NCI-H82 (cell line): Measurements from ENCODE around the gene GPRC5D.

Source experiments
- DNase-seq: peaks from one replicate; lab custom pipeline; 2025; lab: John Stamatoyannopoulos, UW

The GPRC5D gene

DNA sequence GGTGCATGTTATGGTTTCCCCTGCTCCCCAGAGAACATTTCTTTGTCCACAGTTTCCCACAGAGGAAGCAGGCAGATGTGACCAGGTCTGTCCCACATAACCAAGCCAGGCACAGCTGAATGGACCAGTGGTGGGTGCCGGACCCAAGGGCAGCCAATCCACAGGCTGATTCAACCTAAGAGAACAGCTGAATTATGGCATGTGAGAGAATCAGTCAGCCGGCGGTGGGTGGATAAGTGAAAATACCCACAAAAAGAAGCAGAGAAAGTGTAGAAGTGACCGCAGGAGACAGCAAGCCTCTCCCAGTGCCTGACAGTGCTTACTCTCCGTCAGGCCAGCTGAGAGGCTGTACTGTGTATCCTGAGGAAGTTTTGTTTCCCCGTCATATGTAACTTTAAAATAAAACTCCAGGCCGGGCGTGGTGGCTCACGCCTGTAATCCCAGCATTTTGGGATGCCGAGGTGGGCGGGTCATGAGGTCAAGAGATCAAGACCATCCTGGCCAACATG, 14.9 kb downstream of the GPRC5D start:
- DNase-seq = no peak

DNA sequence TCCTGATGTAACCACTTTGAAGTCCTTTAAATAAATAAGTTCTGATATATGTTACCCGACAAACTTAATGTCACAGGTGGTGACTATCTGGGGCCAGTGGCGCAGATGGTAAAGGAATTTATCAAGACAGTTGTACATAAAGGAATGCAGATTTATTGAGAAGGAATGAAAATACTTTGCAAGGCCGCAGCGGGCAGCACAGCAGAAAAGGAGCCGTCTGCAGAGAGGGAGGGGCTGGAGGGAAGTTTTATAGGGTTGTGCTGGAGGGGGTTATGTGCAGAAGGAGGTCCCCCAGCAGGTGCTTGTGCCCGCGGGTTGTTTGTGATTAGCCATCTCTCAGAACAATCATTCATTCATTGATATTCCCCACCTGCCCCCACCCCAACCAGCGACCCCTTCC, 17.4 kb downstream of the GPRC5D start:
- DNase-seq = no peak

DNA sequence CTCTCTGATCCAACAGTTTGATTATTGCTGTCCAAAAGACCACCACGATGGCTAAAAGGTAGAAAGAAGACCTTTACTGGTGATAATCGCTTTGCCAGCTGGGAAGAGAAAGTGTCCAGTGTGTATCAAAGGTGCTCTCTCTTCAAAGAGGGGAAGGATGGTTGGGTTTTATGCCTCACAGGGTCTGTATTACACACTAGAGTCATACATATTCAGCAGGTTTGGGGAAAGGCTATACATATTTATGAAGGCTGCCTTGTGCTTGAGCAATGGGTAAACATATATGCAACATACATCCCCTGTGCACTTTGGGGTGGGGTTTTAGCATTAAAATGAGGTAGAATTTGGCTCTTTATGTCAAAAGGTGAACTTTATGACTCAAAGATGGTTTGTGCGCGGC, 18.2 kb downstream of the GPRC5D start:
- DNase-seq = no peak

DNA sequence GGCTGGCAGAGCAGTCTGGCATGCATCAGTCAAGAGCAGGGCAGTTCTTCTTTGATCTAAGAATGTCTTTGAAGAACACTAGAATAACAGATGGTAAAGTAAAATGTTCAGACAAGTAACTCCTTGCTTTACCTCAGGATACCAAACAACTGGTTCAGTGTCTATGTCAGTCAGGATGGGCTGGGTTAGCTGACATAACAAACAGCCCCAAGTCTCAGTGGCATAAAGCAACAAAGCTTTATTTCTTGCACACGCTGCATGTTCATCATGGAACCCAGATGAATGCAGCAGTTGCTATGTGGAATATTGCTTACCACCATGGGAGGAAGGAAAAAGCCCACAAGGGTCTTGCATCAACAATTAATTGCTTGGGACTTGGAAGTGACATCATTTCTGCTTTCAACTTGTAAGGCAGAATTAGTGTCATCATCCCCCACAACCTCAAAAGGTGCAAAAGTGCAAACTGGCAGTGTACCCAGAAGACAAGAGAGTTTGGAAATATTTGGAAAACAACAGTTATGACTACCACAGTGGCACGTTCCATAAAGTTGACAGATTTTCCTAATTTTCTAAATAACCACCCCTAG, 21.2 kb downstream of the GPRC5D start:
- no peak for DNase-seq

DNA sequence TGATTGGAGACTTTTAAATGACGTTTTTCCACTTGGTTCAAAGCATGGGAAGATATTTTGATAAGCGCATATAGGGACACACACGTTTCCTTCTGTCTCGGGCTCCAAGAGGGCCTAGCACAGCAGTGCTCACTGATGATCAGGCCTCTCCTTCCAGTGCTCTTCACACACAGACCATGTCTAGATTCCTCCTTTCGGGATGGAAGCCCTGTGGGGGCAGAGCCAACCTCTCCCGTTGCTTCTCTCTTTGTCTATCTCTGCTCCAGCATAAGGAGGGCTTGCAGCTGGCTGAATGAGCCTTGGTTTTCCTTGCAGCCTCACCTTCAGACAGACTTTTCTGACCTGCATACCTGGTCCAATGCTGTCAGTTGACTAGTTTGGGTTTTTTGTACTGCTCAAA, 22.3 kb downstream of the GPRC5D start:
- no peak for DNase-seq

DNA sequence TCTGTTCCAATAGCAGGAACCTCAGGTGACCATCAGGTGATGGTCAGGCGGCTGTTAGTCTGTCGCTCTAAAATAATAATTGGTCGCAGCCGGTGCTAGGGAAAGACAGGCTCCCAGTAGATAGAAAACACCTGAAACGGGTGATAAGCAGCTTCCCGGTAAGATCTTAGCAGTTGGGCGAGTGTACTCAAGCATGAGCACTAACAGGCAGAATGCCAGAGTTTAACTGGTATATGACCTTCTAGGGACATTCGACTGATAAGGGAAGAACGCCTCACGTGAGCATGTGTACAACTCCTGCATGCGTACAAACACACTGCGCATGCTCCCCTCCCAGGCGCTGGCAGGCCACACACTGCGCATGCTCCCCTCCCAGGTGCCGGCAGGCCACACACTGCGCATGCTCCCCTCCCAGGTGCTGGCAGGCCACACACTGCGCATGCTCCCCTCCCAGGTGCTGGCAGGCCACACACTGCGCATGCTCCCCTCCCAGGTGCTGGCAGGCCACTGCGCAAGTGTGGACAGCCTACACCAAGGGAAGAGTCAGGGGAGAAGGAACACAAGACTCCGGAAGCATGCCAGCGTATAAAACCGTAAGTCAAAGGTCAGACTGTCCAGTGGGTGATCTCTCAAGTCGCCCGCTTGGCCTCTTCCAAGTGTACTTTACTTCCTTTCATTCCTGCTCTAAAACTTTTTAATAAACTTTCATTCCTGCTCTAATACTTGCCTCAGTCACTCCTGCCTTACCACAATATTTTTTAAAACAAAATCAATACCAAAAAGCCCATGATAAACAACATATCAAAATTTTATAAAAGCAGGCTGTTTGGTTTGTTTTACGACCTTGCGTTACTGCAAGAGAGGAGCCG, 24.5 kb downstream of the GPRC5D start:
- DNase-seq = no peak

DNA sequence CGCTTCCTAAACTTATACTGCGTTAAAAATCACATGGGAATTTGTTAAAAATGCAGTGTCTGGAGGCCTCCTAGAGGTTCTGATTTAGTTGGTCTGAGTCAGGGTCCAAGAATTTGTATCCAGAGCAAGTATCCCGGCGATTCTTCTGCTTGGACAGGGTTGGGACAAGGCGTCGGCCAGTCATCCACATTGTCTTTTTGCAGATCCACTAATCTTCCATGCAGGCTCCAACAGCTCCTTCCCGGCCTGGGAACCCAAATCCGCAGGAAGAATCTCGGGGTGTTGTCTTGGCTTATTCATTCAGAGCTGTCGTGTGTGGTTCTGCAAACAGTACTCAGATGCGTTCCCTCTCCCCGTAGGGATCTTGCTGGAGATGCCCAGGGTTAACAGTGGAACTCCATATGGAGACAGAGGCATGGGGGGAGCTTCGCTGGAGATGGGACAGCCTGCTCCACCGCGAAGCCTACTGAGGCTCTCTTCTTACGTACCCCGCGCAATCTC, 25.3 kb downstream of the GPRC5D start:
- DNase-seq = no peak

DNA sequence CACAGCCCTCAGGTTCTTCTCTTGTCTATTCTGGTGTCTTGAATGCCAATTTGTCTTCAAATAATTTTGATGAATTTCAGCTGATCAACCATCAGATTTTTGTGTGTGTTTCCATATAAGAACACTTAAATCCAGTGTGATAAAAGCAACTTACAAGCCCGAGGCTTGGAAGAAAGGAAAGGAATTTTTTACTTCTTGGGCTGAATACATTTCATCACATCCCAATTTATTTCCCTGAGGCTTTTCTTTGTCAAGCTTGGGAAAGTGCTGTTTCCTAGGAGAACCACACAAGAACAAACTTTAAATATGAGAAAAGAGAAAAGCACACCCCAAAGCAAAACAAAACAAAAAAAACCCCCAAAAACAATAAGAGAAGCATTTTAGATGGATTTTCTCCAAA, 26.6 kb downstream of the GPRC5D start:
- no peak for DNase-seq

DNA sequence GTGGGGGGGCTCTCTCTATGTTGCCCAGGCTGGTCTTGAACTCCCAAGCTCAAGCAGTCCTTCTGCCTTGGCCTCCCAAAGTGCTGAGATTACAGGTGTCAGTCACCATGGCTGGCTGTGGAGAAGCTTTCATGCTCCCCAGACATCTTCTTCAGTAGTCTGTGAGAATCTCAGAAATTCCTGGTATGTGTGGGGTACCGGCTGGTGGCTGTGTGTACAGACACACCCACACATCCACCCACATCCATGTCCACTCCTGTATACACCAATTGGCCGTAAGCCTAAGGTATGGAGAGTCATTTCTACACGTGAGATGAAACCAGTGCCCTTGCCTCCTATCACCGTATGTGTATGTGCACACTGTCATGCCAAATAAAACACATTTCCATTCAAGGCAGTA, 27.8 kb downstream of the GPRC5D start:
- DNase-seq = no peak

DNA sequence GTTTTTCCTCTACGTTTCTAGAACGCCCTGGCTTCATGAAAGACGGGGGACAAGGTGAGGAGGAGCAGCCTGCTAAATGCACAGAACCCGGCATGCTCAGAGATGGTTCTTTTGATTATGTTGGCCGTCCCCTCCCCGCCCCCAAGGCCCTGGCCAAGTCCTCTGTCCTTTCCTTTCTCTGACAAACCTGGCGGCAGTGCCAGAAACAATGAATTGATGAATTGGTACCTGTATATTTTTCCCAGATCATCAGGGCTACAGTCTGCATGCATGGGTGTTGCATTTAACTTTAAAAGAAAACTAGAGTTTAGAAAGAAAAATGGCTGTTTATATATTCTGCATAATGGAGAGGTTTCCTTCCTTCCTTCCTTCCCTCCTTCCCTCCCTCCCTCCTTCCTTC, 29.0 kb downstream of the GPRC5D start:
- DNase-seq = no peak

DNA sequence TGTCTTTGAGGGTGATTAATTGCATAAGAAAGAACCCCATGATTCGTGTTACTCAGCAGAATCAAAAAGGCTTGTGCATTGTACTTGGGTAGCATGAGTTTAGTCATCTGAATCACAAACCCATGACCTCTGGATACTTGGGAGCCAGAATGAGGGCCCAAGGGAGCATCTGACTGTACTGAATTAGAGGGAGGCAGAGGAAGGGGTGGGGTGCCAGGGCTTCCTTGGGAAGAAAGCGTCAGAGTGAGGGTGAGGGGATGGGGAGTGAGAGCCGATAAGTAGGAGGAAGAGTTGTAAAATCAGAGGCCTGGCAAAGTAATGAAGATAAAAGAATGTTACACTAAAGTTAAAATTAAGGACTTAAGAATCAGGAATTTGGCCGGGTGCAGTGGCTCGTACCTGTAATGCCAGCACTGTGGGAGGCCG, 29.8 kb downstream of the GPRC5D start:
- no peak for DNase-seq

DNA sequence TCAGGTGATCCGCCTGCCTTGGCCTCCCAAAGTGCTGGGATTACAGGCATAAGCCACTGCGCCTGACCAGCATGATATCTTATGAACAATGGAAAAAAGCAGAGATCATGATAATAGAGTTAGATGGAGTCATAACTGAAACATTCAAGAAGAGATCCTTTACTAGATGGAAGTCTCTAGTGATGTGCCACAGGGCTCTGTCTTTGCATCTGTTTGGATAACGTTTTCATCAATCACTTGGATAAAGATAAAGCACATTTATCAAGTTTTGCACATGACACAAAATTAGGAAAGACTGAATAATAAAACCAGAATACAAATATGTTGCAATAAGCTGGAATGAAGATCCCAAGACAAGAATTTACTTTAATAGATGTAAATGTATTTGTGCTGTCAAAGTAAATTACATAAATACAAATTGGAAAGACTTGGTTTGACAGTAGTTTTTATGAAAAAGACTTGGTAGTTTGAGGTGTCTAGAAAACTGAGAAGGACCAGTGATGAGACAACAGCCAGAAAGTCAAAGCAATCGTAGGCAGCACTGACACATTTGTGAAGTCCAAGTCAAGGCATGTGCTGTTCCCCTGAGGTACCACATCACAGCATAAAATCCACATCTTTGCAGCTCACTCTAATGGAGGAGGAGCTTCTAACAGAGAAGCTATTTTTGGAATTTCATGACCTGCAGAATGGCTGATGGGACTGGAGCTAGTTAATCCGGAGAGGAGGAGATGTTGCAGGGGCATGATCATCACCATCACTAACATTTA, 32.1 kb downstream of the GPRC5D start:
- no peak for DNase-seq

DNA sequence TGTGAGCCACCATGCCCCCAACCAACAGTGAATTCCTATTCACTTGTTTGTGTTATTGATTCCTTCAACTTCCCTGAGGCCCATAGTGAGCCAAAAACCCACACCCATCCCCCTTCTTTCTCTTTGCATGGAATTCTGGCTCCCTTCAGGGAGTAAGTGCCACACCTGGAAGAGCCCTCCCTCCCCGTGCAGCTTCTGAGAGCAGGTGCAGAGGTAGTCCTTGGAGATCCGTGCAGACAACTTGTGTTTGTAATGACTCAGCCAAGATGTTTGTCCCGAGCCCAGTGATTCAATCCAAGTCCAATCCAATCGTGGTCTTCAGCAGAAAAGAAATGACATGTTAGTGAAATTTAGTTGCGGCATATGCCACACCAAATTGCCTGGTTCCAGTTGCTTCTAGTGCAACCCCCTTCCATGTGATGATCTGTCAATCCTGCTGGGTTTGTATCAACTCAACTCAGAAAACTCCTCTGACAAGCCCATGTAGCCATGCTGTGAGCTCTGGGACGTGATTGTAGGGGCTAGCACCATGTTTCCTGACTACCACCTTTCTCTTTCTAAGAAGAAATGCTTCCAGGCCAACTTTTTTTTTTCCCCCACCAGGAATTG, 33.1 kb downstream of the GPRC5D start:
- no peak for DNase-seq

DNA sequence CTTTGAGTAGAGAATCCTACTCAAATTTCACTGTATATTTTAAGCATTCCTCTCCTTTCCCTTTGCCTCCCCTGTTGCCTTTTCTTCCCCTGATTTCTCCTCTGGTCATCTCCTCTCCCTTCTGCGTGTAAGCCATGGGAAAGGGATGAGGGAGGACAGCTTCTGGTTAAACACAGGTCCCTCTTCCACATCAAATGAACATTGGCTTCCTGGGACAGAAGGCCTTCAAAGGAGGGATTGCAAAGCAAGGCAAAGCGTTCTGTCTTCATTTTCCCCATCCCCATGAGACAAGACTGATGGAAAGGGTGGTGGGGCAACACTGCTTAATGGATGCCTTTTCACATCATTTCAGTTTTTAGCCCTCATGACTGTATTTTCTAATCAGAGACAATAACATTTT, 34.5 kb downstream of the GPRC5D start:
- no peak for DNase-seq

DNA sequence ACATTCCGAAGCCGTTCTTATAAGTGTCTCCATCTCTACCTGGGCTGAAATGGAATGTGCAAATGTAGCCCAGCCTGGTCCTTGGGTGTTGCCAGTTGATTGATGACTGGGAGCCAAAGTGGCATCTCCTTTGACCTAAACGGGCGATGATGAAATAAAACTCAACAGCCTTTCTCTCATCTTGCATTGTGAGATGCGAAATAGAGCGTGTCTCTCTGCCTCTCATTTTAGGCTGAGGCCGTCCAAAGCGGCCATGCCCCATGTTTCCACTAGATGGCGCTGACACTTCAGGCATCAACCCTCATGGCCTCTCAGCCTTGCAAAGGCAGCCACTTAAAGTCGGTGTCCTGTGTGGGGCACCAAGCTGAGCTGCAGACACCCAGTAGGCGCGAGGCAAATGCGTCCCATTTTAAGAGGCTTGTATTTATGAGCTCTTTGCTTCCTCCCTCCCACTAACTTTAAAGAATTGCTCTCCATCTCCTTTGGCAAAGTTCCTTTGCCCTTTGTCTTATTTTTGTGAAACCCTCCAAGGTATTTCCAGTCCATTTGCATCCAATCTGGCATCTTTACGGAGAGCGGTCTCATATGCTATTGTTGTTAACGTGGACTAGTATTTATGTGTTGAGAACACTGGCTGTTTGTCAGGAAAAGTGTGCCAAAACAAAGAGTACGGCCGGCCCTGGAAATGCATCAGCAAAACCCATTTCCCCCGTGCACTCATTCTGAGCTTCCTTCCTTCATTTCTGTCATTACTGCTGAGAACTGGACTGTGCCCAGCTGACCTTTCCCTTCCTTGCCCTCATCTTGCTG, 35.6 kb downstream of the GPRC5D start:
- peak; percentile 90 for DNase-seq

DNA sequence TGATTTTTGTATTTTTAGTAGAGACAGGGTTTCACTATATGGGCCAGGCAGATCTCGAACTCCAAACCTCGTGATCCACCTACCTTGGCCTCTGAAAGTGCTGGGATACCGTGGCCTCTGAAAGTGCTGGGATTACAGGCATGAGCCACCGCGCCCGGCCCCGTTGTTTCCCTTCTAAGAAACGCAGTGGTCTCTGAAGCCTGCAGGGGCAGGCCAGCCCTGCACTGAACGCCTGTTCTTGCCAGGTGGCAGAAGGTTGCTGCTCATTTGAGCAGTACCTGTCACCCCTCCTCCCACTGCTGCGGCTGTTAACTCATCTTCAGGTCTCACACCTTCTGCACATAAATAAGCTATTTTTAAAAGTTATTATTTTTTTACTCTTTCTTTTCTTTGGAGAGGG, 36.3 kb downstream of the GPRC5D start:
- DNase-seq = peak; percentile 43

DNA sequence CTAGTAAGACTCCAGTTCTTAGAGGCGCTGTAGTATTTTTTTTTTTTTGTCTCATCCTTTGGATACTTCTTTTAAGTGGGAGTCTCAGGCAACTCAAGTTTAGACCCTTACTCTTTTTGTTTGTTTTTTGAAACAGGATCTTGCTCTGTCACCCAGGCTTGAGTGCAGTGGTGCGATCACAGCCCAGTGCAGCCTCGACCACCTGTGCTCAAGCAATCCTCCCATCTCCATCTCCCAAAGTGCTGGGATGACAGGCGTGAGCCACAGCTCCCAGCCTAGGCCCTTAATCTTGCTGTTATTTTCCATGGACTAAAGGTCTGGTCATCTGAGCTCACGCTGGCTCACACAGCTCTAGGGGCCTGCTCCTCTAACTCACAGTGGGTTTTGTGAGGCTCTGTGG, 39.3 kb downstream of the GPRC5D start:
- DNase-seq = no peak

DNA sequence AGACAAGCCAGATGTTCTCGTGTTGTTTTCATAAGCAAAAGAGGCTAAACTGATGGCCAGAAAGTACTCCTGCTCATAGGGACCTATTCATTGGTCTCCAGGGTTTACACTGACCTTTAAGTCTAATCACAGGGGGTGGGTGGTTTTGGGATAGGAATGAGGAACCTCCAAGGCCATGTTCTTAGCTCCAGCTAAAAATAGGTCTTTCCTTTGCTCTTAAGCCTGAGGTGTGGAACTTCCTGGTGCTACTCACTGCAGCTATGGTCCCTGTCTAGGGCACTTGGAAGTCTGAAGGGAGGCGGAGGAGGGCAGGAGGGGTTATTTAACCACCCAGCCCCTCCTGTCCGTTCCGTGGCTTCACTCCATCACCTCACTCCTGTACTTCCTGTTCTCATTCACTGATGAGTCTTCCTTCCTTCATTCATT, 42.0 kb downstream of the GPRC5D start:
- no peak for DNase-seq

DNA sequence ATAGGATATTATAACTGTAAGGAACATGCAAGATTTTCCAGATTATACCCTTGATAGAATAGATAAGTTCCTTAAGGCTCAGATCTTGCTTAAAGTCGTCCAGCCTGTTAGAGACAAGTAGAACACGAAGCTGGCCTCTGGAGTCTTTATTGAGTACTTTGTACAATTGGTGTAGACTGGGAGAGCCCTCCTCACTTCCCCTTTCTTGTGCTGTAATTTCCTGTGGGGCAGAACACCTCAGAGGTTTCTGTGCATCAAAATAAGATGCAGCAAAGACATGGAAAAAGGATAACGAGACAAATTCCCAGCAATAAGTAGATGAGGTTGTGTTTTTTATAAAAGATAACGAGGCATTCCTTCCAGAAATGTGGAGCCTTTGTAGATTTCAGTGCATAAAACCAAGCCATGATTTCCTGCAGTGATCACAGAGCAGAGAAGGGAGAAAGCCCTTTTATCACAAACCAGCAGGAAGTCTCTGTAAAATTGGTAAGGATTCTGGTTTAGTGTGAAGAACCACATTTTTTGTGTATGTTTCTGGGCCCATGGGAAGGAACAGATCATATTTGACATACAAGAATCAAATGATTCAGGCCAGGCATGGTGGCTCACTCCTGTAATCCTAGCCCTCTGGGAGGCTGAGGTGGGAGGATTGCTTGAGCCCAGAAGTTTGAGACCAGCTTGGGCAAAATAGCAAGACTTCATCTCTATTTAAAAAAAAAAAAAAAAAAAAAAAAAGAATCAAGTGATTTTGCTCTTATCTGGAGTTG, 42.6 kb downstream of the GPRC5D start:
- no peak for DNase-seq

DNA sequence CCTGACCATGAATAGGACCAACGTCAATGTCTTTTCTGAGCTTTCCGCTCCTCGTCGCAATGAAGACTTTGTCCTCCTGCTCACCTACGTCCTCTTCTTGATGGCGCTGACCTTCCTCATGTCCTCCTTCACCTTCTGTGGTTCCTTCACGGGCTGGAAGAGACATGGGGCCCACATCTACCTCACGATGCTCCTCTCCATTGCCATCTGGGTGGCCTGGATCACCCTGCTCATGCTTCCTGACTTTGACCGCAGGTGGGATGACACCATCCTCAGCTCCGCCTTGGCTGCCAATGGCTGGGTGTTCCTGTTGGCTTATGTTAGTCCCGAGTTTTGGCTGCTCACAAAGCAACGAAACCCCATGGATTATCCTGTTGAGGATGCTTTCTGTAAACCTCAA, 43.3 kb downstream of the GPRC5D start:
- DNase-seq = no peak

DNA sequence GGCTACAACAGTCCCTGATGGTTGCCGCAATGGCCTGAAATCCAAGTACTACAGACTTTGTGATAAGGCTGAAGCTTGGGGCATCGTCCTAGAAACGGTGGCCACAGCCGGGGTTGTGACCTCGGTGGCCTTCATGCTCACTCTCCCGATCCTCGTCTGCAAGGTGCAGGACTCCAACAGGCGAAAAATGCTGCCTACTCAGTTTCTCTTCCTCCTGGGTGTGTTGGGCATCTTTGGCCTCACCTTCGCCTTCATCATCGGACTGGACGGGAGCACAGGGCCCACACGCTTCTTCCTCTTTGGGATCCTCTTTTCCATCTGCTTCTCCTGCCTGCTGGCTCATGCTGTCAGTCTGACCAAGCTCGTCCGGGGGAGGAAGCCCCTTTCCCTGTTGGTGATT, 43.7 kb downstream of the GPRC5D start:
- DNase-seq = no peak
